GM23338 (cell line): ENCODE data around the gene TNFRSF12A.

Experiments used
- CREB1 ChIP-seq: fragments of 250-450 bp; sonication (Bioruptor Pico); IDR thresholded peaks from 2 replicates; pipeline ENCODE4 v1.5.0; 2020; ENCODE audit warnings: low read depth, mild to moderate bottlenecking, moderate library complexity
- ETS1 ChIP-seq: IDR thresholded peaks from 2 replicates; pipeline ENCODE4 v1.6.1; 2016; ENCODE audit warnings: antibody characterized with exemption
- EZH2 ChIP-seq: fragments of 200-600 bp; sonication (generic); IDR thresholded peaks from one replicate; pipeline ENCODE4 v1.8.0; 2017; ENCODE audit warnings: antibody characterized with exemption, mild to moderate bottlenecking, low read depth; ENCODE audit not compliant: unreplicated experiment
- EZH2phosphoT487 ChIP-seq: fragments of 200-600 bp; sonication (generic); IDR thresholded peaks from one replicate; pipeline ENCODE4 v1.8.1; 2018; ENCODE audit warnings: antibody characterized with exemption; ENCODE audit not compliant: unreplicated experiment
- JUNB ChIP-seq: IDR thresholded peaks from one replicate; pipeline ENCODE4 v1.6.1; 2016; ENCODE audit warnings: antibody characterized with exemption; ENCODE audit not compliant: unreplicated experiment
- POLR2AphosphoS5 ChIP-seq: IDR thresholded peaks from 2 replicates; pipeline ENCODE4 v1.6.1; 2016; ENCODE audit warnings: antibody characterized with exemption, low read depth
- REST ChIP-seq: IDR thresholded peaks from one replicate; pipeline ENCODE4 v1.6.1; 2018; ENCODE audit warnings: antibody characterized with exemption; ENCODE audit not compliant: unreplicated experiment
- STAT1 ChIP-seq: IDR thresholded peaks from one replicate; pipeline ENCODE4 v1.6.1; 2016; ENCODE audit warnings: antibody characterized with exemption; ENCODE audit not compliant: unreplicated experiment
- ZNF114 ChIP-seq: fragments of 250-450 bp; sonication (Bioruptor Pico); IDR thresholded peaks from 2 replicates; pipeline ENCODE4 v1.5.0; 2020; ENCODE audit warnings: mild to moderate bottlenecking, moderate library complexity
- ZNF331 ChIP-seq: fragments of 250-450 bp; sonication (Bioruptor Pico); IDR thresholded peaks from 2 replicates; pipeline ENCODE4 v1.5.0; 2020; ENCODE audit warnings: low read depth, mild to moderate bottlenecking, moderate library complexity
- ZNF462 ChIP-seq: fragments of 250-450 bp; sonication (Bioruptor Pico); IDR thresholded peaks from 2 replicates; pipeline ENCODE4 v1.5.0; 2020; ENCODE audit warnings: mild to moderate bottlenecking, moderate library complexity
- TF ChIP-seq, protein P1 (sequence below), 2 experiments: fragments of 200-600 bp in 1 of 2; sonication (generic) in 1 of 2; conservative IDR thresholded peaks; 2 replicates each; pipeline versions ENCODE4 v1.5.1 to v1.6.1; 2016 to 2017; ENCODE audit warnings: antibody characterized with exemption in 2 of 2, low read depth in 2 of 2, mild to moderate bottlenecking in 2 of 2, moderate library complexity in 1 of 2

DNA sequence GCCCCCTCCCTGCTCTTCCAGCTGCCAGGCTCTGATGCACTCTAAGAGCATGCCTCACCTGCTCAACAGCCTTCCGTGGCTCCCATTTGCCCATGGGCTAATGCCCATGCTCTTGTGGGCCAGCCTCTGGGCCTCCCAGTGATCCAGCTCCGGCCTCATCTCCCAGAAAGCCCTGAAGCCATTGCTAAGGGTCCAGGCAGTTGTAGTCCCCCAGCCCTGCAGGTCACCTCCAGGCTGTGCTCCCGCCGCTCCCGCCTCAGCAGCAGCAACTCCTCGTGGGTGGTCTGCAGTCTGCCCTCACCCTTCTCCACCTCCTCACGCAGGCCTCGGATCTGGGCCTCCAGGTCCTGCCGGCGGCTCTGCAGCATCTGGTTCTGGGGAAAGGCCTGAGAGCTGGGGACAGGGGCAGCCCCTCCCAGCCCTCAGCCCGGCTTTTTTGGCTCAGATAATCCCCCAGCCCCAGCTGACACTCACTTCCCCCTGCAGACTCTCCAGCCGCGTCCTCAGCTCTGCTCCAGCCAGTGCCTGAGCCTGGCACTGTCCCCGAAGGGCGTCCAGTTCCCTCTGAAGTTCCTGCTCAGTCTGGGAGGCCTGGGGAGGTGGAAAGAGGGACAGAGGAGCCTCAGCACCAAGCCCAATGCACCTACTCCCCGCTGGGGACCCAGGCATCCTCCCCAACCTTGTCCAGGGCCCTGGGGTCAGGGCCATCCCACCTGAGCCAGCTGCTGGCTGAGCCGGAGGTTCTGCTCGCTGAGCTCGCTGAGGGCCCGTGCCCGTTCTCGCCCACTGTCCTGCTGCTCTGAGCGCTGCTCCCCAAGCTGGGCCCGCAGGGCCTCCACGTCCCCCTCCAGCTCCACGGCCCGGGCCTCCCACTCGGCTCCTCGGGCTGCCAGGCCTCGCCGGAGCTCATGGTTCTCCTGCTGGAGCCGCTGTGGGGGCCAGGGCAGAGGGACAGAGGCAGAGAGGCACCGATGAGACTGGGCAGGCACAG, 10.3 kb downstream of the TNFRSF12A start:
- TF ChIP-seq POLR2AphosphoS5, result no peak
- TF ChIP-seq, protein P1, sequence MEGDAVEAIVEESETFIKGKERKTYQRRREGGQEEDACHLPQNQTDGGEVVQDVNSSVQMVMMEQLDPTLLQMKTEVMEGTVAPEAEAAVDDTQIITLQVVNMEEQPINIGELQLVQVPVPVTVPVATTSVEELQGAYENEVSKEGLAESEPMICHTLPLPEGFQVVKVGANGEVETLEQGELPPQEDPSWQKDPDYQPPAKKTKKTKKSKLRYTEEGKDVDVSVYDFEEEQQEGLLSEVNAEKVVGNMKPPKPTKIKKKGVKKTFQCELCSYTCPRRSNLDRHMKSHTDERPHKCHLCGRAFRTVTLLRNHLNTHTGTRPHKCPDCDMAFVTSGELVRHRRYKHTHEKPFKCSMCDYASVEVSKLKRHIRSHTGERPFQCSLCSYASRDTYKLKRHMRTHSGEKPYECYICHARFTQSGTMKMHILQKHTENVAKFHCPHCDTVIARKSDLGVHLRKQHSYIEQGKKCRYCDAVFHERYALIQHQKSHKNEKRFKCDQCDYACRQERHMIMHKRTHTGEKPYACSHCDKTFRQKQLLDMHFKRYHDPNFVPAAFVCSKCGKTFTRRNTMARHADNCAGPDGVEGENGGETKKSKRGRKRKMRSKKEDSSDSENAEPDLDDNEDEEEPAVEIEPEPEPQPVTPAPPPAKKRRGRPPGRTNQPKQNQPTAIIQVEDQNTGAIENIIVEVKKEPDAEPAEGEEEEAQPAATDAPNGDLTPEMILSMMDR (conservative IDR thresholded peaks at IDR 0.05; ENCODE audit: low read depth in 2 of 2), result no peak
- TF ChIP-seq EZH2, result no peak
- TF ChIP-seq EZH2phosphoT487, result no peak
- no peak for TF ChIP-seq JUNB
- TF ChIP-seq CREB1 (CRISPR knock-in tag), result no peak
- no peak for TF ChIP-seq REST
- no peak for TF ChIP-seq ETS1
- TF ChIP-seq STAT1, result no peak
- no peak for TF ChIP-seq ZNF331 (CRISPR knock-in tag)
- no peak for TF ChIP-seq ZNF462 (CRISPR knock-in tag)
- no peak for TF ChIP-seq ZNF114 (CRISPR knock-in tag)
